Activated B cell treated with CpG ODN at 0.5 μM for 24 hours (primary cell): ENCODE results near the gene KRT20. TPM values are rescaled to one million over a fixed set of nuclear protein-coding genes. Genes with fewer than 3 reads are reported as not detected.
"Not testable (repeated sequence)": the region's sequence is repeated elsewhere in the genome, so short reads cannot be mapped to it uniquely, and the experiment has no call there.

Source experiments
- ATAC-seq: fragments of 200-7000 bp; cut with Tn5 transposase; one replicate; pipeline ENCODE4 v1.10.0; 2021; ENCODE audit warnings: low read depth, mild to moderate bottlenecking, moderate library complexity
- CTCF ChIA-PET: fragments of 350-600 bp; sonication (Branson Sonifier 250); formaldehyde crosslinking; loops from one replicate; lab custom pipeline; 2021; ENCODE audit warnings: antibody characterized with exemption; lab: Charles Lee
- POLR2A ChIA-PET: fragments of 350-600 bp; sonication (Branson Sonifier 250); formaldehyde crosslinking; loops from one replicate; lab custom pipeline; 2021; ENCODE audit warnings: antibody characterized with exemption; lab: Charles Lee
- DNase-seq: peaks from one replicate; pipeline ENCODE4 v3.0.0; 2022
- H3K27ac Mint-ChIP-seq: one replicate; pipeline ENCODE4 v1.8.0; 2020; ENCODE audit warnings: mixed read lengths
- H3K27me3 Mint-ChIP-seq: one replicate; pipeline ENCODE4 v1.8.0; 2021; ENCODE audit warnings: mixed read lengths
- H3K36me3 Mint-ChIP-seq: one replicate; pipeline ENCODE4 v1.8.0; 2021; ENCODE audit warnings: low read depth, mixed read lengths
- H3K4me1 Mint-ChIP-seq: one replicate; pipeline ENCODE4 v1.8.0; 2021; ENCODE audit warnings: mixed read lengths
- H3K4me3 Mint-ChIP-seq: one replicate; pipeline ENCODE4 v1.8.0; 2020; ENCODE audit warnings: mild to moderate bottlenecking, mixed read lengths
- H3K9me3 Mint-ChIP-seq: one replicate; pipeline ENCODE4 v1.8.0; 2020; ENCODE audit warnings: mixed read lengths
- CTCF ChIP-seq: fragments of 200-600 bp; IDR thresholded peaks from one replicate; pipeline ENCODE4 v1.8.0; 2022; ENCODE audit warnings: antibody characterized with exemption, mild to moderate bottlenecking
- intact Hi-C: fragments of 100-400 bp; cut with micrococcal nuclease; formaldehyde crosslinking; loops from one replicate; pipeline ENCODE4 v1.15.1; 2024
- total RNA-seq: library from RNA; stranded (reverse); gene quantifications from 2 replicates; pipeline ENCODE4 v1.2.3, GENCODE V29; 2022

Gene KRT20
- total RNA-seq, 1 donor from 2014 or later = not detected

GRCh38 chr17:40864661-40865390, 20.2 kb downstream of the KRT20 start:
- no peaks in the 10 kb centered on the region for H3K36me3 Mint-ChIP-seq
- H3K4me3 Mint-ChIP-seq = no peak overlapping the region
- no peak overlapping the region for H3K27ac Mint-ChIP-seq
- CTCF ChIA-PET = no interaction called here
- DNase-seq (no peak), ATAC-seq (no peak)
- POLR2A ChIA-PET = no interaction called here
- TF ChIP-seq CTCF = no peak
- no peaks in the 10 kb centered on the region for H3K9me3 Mint-ChIP-seq
- intact Hi-C loops = no loop called here
- peaks cover 21% of the 10 kb centered on the region for H3K27me3 Mint-ChIP-seq
- H3K4me1 Mint-ChIP-seq = no peaks in the 10 kb centered on the region

- CTCF ChIA-PET = no interaction called here
- no peak for TF ChIP-seq CTCF
- Mint-ChIP-seq H3K9me3 (no peaks in the 10 kb centered on the region), H3K36me3 (no peaks in the 10 kb centered on the region), H3K4me1 (no peaks in the 10 kb centered on the region), H3K27me3 (peaks cover 23% of the 10 kb centered on the region), H3K4me3 (no peak overlapping the region), H3K27ac (no peak overlapping the region)
- DNase-seq = no peak
- intact Hi-C loops = no loop called here
- ATAC-seq = no peak
- POLR2A ChIA-PET = no interaction called here
These were observed 21.9 kb downstream of the KRT20 start for GRCh38 chr17:40862985-40863733.

GRCh38 chr17:40859536-40859935, 25.5 kb downstream of the KRT20 start:
- ATAC-seq (no peak), DNase-seq (no peak)
- ChIA-PET CTCF (interaction anchor here (1.2 kb wide), 1 partner anchor 803 kb away, joined by 5 read pairs; no protein-coding TSS in a partner anchor), POLR2A (no interaction called here)
- no peaks in the 10 kb centered on the region for H3K4me1 Mint-ChIP-seq
- TF ChIP-seq CTCF = no peak
- H3K27me3 Mint-ChIP-seq = peaks cover 16% of the 10 kb centered on the region
- no peak overlapping the region for H3K27ac Mint-ChIP-seq
- no peaks in the 10 kb centered on the region for H3K36me3 Mint-ChIP-seq
- intact Hi-C loops = no loop called here
- no peaks in the 10 kb centered on the region for H3K9me3 Mint-ChIP-seq
- H3K4me3 Mint-ChIP-seq = no peak overlapping the region

GRCh38 chr17:40858667-40859066, 26.4 kb downstream of the KRT20 start:
- peaks cover 16% of the 10 kb centered on the region for H3K27me3 Mint-ChIP-seq
- POLR2A ChIA-PET, H3K4me1 Mint-ChIP-seq: not testable (repeated sequence)

GRCh38 chr17:40857535-40857934, 27.5 kb downstream of the KRT20 start:
- DNase-seq (no peak), ATAC-seq (no peak)
- CTCF ChIA-PET = interaction anchor here (0.6 to 2.9 kb wide), 6 partner anchors 50 to 838 kb away, joined by 3 to 18 read pairs (median 4); no protein-coding TSS in a partner anchor
- Mint-ChIP-seq H3K9me3 (no peaks in the 10 kb centered on the region), H3K27me3 (peaks cover 17% of the 10 kb centered on the region), H3K4me1 (no peaks in the 10 kb centered on the region), H3K36me3 (no peaks in the 10 kb centered on the region), H3K27ac (no peak overlapping the region), H3K4me3 (no peak overlapping the region)
- POLR2A ChIA-PET = interaction anchor here (0.6 kb wide), 1 partner anchor 805 kb away, joined by 3 read pairs; no protein-coding TSS in a partner anchor
- intact Hi-C loops = loop anchor here (1.0 to 2.0 kb wide), 3 partner anchors 691 to 805 kb away; no protein-coding TSS in a partner anchor
- TF ChIP-seq CTCF = no peak

More at GRCh38 chr17:40858667-40859066, 26.4 kb downstream of the KRT20 start:
- H3K4me3 Mint-ChIP-seq, H3K36me3 Mint-ChIP-seq, H3K9me3 Mint-ChIP-seq, H3K27ac Mint-ChIP-seq, ATAC-seq, DNase-seq, intact Hi-C loops, CTCF ChIA-PET: not testable (repeated sequence)
